A673 (cell line): ENCODE results near the gene TSPAN13. TPM values are rescaled to one million over a fixed set of nuclear protein-coding genes. Genes with fewer than 3 reads are reported as not detected.

ENCODE experiments used
- BruUV-seq: library from RNA; stranded (reverse); fragments of 400-500 nt; replicated peaks from 2 replicates; lab custom pipeline; 2021; lab: Mats Ljungman, UMichigan
- CTCF ChIA-PET: fragments of 300-600 bp; sonication (Branson Sonifier 250); formaldehyde crosslinking; loops from one replicate; lab custom pipeline; 2022; ENCODE audit warnings: antibody characterized with exemption; lab: Charles Lee
- POLR2A ChIA-PET: fragments of 300-600 bp; sonication (Branson Sonifier 250); formaldehyde crosslinking; loops from one replicate; lab custom pipeline; 2022; ENCODE audit warnings: antibody characterized with exemption; ENCODE audit not compliant: low non-redundant PET; lab: Charles Lee
- DNase-seq: peaks from one replicate; pipeline ENCODE4 v3.0.0-alpha.2; 2015; ENCODE audit warnings: low spot score
- H3K27ac ChIP-seq: fragments of 200-600 bp; sonication (generic); 2 replicates; pipeline ENCODE4 v1.5.1; 2016; ENCODE audit warnings: mixed run types, low read depth, mild to moderate bottlenecking, mixed read lengths, antibody characterized with exemption, low read length; ENCODE audit not compliant: poor library complexity, severe bottlenecking
- H3K27me3 ChIP-seq: fragments of 200-600 bp; sonication (generic); replicated peaks from 2 replicates; pipeline ENCODE4 v1.6.1; 2017; ENCODE audit warnings: mixed run types, low read depth, mild to moderate bottlenecking, mixed read lengths, antibody characterized with exemption, low read length; ENCODE audit not compliant: insufficient read depth, poor library complexity
- H3K36me3 ChIP-seq: fragments of 200-600 bp; sonication (generic); 2 replicates; pipeline ENCODE4 v1.6.1; 2016; ENCODE audit warnings: mixed run types, mild to moderate bottlenecking, mixed read lengths, antibody characterized with exemption, low read length; ENCODE audit not compliant: insufficient read depth, poor library complexity, severe bottlenecking
- H3K4me1 ChIP-seq: fragments of 200-600 bp; sonication (generic); 2 replicates; pipeline ENCODE4 v1.6.1; 2017; ENCODE audit warnings: mixed run types, mild to moderate bottlenecking, mixed read lengths, antibody characterized with exemption, low read length; ENCODE audit not compliant: insufficient read depth, poor library complexity, severe bottlenecking
- H3K4me3 ChIP-seq: fragments of 200-600 bp; sonication (generic); 2 replicates; pipeline ENCODE4 v1.5.1; 2016; ENCODE audit warnings: low read depth, mixed run types, mild to moderate bottlenecking, mixed read lengths, low read length; ENCODE audit not compliant: poor library complexity, severe bottlenecking
- H3K9me3 ChIP-seq: fragments of 200-600 bp; sonication (generic); 2 replicates; pipeline ENCODE4 v1.6.1; 2016; ENCODE audit warnings: mixed run types, low read depth, mild to moderate bottlenecking, mixed read lengths, antibody characterized with exemption, low read length; ENCODE audit not compliant: poor library complexity, severe bottlenecking
- CTCF ChIP-seq: fragments of 300-800, 200-600 bp; sonication (generic); conservative IDR thresholded peaks from 2 replicates; pipeline ENCODE4 v1.5.1; 2017; ENCODE audit warnings: low read depth, mild to moderate bottlenecking, antibody characterized with exemption, low read length, moderate library complexity, mixed read lengths
- EZH2 ChIP-seq: fragments of 200-600 bp; sonication (generic); IDR thresholded peaks from 2 replicates; pipeline ENCODE4 v1.6.1; 2017; ENCODE audit warnings: borderline replicate concordance, low read depth, mild to moderate bottlenecking, mixed read lengths, antibody characterized with exemption, low read length; ENCODE audit not compliant: poor library complexity, severe bottlenecking
- intact Hi-C: fragments of 100-400 bp; cut with micrococcal nuclease; formaldehyde crosslinking; loops from one replicate; pipeline ENCODE4 v1.10.0; 2022; ENCODE audit not compliant: unreplicated experiment
- total RNA-seq: library from RNA; stranded (reverse); gene quantifications from 2 replicates; pipeline ENCODE4 v1.2.3, GENCODE V29; 2021

The TSPAN13 gene
- total RNA-seq, 1 experiment from 2014 or later = 157 TPM

GRCh38 chr7:16721541-16721940 lies 32.0 kb upstream of the TSPAN13 start:
- CTCF ChIA-PET = no interaction called here

GRCh38 chr7:16724344-16724743 lies 29.2 kb upstream of the TSPAN13 start:
- no peaks in the 10 kb centered on the region for H3K9me3 ChIP-seq
- ChIA-PET POLR2A (interaction anchor here (0.5 kb wide), 1 partner anchor 12 kb away, joined by 11 read pairs; no protein-coding TSS in a partner anchor), CTCF (no interaction called here)
- TF ChIP-seq EZH2 (no peak), CTCF (no peak)
- H3K27ac ChIP-seq = no peak overlapping the region
- no peak overlapping the region for H3K4me3 ChIP-seq
- BruUV-seq = no TSS peak
- H3K36me3 ChIP-seq = no peaks in the 10 kb centered on the region
- intact Hi-C loops = no loop called here
- H3K27me3 ChIP-seq = no peaks in the 10 kb centered on the region
- DNase-seq = no peak
- H3K4me1 ChIP-seq = peaks cover 13% of the 10 kb centered on the region

More at GRCh38 chr7:16721541-16721940, 32.0 kb upstream of the TSPAN13 start:
- intact Hi-C loops = no loop called here
- Histone ChIP-seq H3K27ac (no peak overlapping the region), H3K36me3 (no peaks in the 10 kb centered on the region), H3K9me3 (no peaks in the 10 kb centered on the region), H3K4me3 (no peak overlapping the region), H3K4me1 (peaks cover 22% of the 10 kb centered on the region), H3K27me3 (no peaks in the 10 kb centered on the region)
- POLR2A ChIA-PET = no interaction called here
- BruUV-seq = no TSS peak
- no peak for DNase-seq
- TF ChIP-seq EZH2 (no peak), CTCF (no peak)

- Histone ChIP-seq H3K27me3 (no peaks in the 10 kb centered on the region), H3K9me3 (no peaks in the 10 kb centered on the region), H3K4me1 (peaks cover 9% of the 10 kb centered on the region), H3K4me3 (no peak overlapping the region), H3K27ac (no peak overlapping the region), H3K36me3 (no peaks in the 10 kb centered on the region)
- ChIA-PET POLR2A (no interaction called here), CTCF (no interaction called here)
- intact Hi-C loops = no loop called here
- BruUV-seq = no TSS peak
- DNase-seq = no peak
- no peak for TF ChIP-seq CTCF
- no peak for TF ChIP-seq EZH2
These were observed 27.4 kb upstream of the TSPAN13 start for GRCh38 chr7:16726189-16726588.
